Peyer's patch (tissue), 4 donors: ENCODE data around the gene FABP7. TPM values are rescaled to one million over a fixed set of nuclear protein-coding genes. Genes with fewer than 3 reads are reported as not detected.
"Not testable (repeated sequence)": the region's sequence is repeated elsewhere in the genome, so short reads cannot be mapped to it uniquely, and the experiment has no call there.

ENCODE experiments used
- DNase-seq, 3 donors: peaks; one replicate each; pipeline ENCODE4 v3.0.0-alpha.2; 2017 to 2019
- H3K27ac ChIP-seq, 4 donors: fragments of 200-600 bp; sonication (generic); one replicate each; pipeline ENCODE4 v1.5.1; 2016 to 2019
- H3K27me3 ChIP-seq, 2 donors: fragments of 200-600 bp; sonication (generic); one replicate each; pipeline ENCODE4 v1.5.1; 2019
- H3K36me3 ChIP-seq, 3 donors: fragments of 200-600 bp; sonication (generic); one replicate each; pipeline ENCODE4 v1.5.1; 2016 to 2019
- H3K4me1 ChIP-seq, 4 donors: fragments of 200-600 bp; sonication (generic); one replicate each; pipeline ENCODE4 v1.5.1; 2016 to 2019
- H3K4me3 ChIP-seq, 4 donors: fragments of 200-600 bp; sonication (generic); 1 replicate in 3 of 4; 2 replicates in 1 of 4; pipeline ENCODE4 v1.5.1; 2016 to 2019; ENCODE audit warnings: mild to moderate bottlenecking in 1 of 4
- H3K9me3 ChIP-seq, 4 donors: fragments of 200-600 bp; sonication (generic); one replicate each; pipeline ENCODE4 v1.5.1; 2016 to 2019; ENCODE audit warnings: mild to moderate bottlenecking in 1 of 4
- POLR2A ChIP-seq, 2 donors: fragments of 450-650 bp; IDR thresholded peaks; one replicate each; pipeline ENCODE4 v1.5.1; 2017; ENCODE audit warnings: antibody characterized with exemption in 2 of 2, mild to moderate bottlenecking in 2 of 2, moderate library complexity in 2 of 2
- total RNA-seq, 4 donors: library from RNA; depleted of rRNA; stranded (reverse); fragments of >200 nt; gene quantifications; one replicate each; pipeline ENCODE4 v1.1.0, GENCODE V29; 2016
- TF ChIP-seq, protein P1 (sequence below), 6 experiments: fragments of 450-650 bp in 4 of 6; fragments of 200-600 bp in 2 of 6; sonication (generic) in 1 of 6; IDR thresholded peaks; one replicate each; pipeline ENCODE4 v1.5.1; 2017 to 2019; ENCODE audit warnings: antibody characterized with exemption in 6 of 6, mild to moderate bottlenecking in 3 of 6, moderate library complexity in 1 of 6

Gene FABP7
- total RNA-seq, 4 donors from 2014 or later: not detected

DNA sequence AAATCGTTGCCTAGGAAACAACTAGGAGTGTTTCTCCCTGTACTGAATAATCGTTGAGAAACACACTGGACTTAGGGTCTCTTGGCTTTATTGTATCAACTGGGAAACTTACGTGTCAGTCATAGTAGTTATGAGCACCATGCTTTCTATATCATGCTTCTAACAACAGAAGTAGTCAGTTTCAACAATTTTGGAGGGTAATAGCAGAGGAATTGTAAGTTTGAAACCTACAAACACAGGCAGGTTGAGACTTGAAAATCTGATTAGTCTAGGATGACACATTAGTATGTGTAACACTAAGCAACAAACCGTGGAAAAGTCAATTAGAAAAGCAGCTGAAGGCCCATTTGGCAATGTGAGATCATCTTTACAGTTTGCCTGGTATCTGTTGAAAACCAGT lies 43.9 kb upstream of the FABP7 start:
- H3K4me3 ChIP-seq: no peak overlapping the region
- no peaks in the 10 kb centered on the region for H3K4me1 ChIP-seq
- no peaks in the 10 kb centered on the region for H3K27me3 ChIP-seq
- TF ChIP-seq POLR2A (IDR thresholded peaks at IDR 0.05): no peak
- TF ChIP-seq, protein P1, sequence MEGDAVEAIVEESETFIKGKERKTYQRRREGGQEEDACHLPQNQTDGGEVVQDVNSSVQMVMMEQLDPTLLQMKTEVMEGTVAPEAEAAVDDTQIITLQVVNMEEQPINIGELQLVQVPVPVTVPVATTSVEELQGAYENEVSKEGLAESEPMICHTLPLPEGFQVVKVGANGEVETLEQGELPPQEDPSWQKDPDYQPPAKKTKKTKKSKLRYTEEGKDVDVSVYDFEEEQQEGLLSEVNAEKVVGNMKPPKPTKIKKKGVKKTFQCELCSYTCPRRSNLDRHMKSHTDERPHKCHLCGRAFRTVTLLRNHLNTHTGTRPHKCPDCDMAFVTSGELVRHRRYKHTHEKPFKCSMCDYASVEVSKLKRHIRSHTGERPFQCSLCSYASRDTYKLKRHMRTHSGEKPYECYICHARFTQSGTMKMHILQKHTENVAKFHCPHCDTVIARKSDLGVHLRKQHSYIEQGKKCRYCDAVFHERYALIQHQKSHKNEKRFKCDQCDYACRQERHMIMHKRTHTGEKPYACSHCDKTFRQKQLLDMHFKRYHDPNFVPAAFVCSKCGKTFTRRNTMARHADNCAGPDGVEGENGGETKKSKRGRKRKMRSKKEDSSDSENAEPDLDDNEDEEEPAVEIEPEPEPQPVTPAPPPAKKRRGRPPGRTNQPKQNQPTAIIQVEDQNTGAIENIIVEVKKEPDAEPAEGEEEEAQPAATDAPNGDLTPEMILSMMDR (IDR thresholded peaks at IDR 0.05): no peak
- no peak for DNase-seq
- H3K36me3 ChIP-seq: no peaks in the 10 kb centered on the region
- H3K27ac ChIP-seq: no peak overlapping the region
- no peaks in the 10 kb centered on the region for H3K9me3 ChIP-seq

DNA sequence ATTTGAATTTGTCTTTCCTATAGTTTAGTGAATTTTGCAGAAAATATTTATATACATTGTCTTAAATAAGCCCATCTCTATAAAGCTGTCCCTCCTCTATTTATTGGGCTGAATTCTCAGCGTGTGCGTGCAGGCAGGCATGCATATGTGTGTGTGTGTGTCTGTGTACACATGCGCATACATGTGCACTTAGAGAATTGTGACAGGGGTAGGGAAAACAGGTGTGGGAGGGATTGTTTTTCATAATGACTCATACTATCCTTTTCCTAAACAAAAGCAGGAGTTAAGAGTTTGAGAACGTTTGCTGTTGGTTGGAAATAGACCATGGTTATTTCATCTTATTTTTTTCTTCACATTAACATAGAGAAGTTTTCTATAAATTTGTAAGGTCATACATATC lies 43.4 kb upstream of the FABP7 start:
- H3K27me3 ChIP-seq: no peaks in the 10 kb centered on the region
- no peak overlapping the region for H3K4me3 ChIP-seq
- H3K27ac ChIP-seq: no peak overlapping the region
- TF ChIP-seq, protein P1 (IDR thresholded peaks at IDR 0.05): no peak
- no peak for TF ChIP-seq POLR2A (IDR thresholded peaks at IDR 0.05)
- H3K4me1 ChIP-seq: no peaks in the 10 kb centered on the region
- DNase-seq: no peak
- no peaks in the 10 kb centered on the region for H3K36me3 ChIP-seq
- no peaks in the 10 kb centered on the region for H3K9me3 ChIP-seq

DNA sequence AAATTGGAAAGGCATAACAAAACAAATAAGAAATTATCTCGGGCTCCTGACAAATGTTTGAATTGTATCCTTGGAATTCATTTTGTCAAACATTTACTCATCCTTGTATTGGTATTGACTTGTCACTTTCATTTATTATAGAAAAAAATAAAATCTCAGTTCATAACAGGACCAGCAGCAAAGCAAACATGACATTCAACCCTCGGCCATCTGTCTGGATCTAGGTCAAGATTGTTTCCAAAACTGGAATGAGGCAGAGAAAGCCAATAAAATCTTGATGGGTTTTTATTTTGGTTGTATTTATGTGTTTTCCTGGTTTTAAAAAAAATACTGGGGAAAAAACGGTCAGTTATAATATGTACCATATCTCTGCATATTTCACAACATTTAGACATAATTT lies 42.9 kb upstream of the FABP7 start:
- H3K27me3 ChIP-seq: no peaks in the 10 kb centered on the region
- TF ChIP-seq POLR2A (IDR thresholded peaks at IDR 0.05): no peak
- TF ChIP-seq, protein P1 (IDR thresholded peaks at IDR 0.05): no peak

DNA sequence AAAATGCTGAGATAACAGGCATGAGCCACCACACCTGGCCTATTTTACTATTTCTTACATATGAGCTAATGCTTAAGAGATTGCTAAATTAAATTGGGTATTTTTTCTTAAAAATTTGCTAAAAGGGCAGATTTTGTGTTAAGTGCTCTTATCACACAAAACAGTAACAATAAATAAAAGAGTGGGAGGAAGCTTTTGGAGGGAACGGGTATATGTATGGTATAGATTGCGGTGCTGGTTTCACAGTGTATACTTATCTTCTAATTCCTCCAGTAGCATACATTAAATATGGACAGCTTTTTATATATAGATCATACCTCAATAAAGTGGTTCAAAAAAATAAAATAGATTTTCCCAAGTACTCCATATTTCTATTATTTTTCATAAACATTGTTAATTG lies 39.4 kb upstream of the FABP7 start:
- Histone ChIP-seq H3K27ac (no peak overlapping the region), H3K4me3 (no peak overlapping the region), H3K36me3 (no peaks in the 10 kb centered on the region), H3K27me3 (no peaks in the 10 kb centered on the region), H3K4me1 (no peaks in the 10 kb centered on the region), H3K9me3 (no peaks in the 10 kb centered on the region)
- TF ChIP-seq POLR2A (IDR thresholded peaks at IDR 0.05): no peak
- TF ChIP-seq, protein P1 (IDR thresholded peaks at IDR 0.05): no peak
- DNase-seq: no peak

More for the DNA sequence above, 42.9 kb upstream of the FABP7 start:
- no peak for DNase-seq
- H3K36me3 ChIP-seq: no peaks in the 10 kb centered on the region
- H3K4me1 ChIP-seq: no peaks in the 10 kb centered on the region
- no peak overlapping the region for H3K27ac ChIP-seq
- H3K9me3 ChIP-seq: no peaks in the 10 kb centered on the region
- no peak overlapping the region for H3K4me3 ChIP-seq

DNA sequence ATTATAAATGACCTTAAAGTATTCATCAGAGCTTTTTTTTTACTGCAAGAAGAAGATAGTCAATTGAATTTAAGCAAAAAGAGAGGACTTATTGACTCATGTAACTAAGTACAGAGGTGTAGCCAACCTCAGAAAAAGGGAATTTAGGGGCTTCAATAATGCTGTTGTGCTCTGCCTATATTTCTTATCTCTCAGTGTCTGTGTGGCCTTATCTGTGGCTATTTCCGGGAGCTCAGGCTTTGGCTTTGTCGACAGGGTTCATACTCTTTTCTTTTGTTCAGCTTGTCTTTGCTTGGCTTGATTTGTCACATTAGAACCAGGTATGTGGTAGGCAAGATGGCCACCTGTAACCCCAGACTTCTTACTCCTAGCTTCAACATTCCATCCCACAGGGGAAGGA lies 38.6 kb upstream of the FABP7 start:
- H3K9me3 ChIP-seq: no peaks in the 10 kb centered on the region
- no peak overlapping the region for H3K27ac ChIP-seq
- no peak overlapping the region for H3K4me3 ChIP-seq
- TF ChIP-seq, protein P1 (IDR thresholded peaks at IDR 0.05): no peak
- no peak for TF ChIP-seq POLR2A (IDR thresholded peaks at IDR 0.05)
- no peaks in the 10 kb centered on the region for H3K36me3 ChIP-seq
- H3K27me3 ChIP-seq: no peaks in the 10 kb centered on the region
- no peak for DNase-seq
- H3K4me1 ChIP-seq: no peaks in the 10 kb centered on the region

DNA sequence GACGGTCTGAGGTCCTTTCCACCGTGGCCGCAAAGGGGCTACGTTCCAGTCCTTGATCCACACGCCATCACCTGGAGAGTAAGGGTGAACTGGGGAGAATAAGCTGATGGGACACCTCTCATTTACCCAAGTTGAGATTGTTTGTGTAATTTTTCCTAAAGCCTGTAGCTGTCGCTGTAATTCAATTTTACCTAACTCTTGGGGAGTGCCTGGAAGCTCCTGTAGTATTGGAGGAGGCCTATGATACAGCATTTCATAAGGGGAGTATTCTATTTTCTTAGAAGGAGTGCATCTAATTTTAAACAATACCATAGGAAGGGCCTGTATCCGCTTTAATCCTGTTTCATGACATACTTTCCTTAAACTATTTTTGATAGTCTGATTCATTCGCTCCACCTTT lies 35.3 kb upstream of the FABP7 start:
- TF ChIP-seq, protein P1 (IDR thresholded peaks at IDR 0.05): peak in 2 of 6 experiments; percentile 18 to 31
- H3K4me3 ChIP-seq, H3K36me3 ChIP-seq, H3K4me1 ChIP-seq, H3K9me3 ChIP-seq, H3K27me3 ChIP-seq, H3K27ac ChIP-seq, DNase-seq: not testable (repeated sequence)

DNA sequence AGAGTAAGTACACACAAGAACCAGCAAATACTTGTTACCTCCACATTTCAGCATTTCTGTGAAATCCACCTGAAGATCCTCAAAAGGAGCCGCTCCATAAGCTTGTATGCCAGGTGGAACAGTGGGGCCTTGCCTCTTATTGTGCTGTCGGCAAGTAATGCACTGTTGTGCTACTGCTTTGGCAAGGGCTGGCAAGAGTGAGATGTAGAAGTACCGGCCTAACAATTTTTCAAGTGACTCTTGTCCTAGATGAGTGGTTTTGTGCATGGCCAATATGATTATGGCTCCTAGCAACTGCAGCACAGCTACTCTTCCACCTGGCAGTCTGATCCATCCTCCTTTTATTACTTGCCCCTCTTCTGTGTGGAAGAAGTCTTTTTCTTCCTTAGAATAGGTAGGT lies 34.7 kb upstream of the FABP7 start:
- not testable (repeated sequence) for DNase-seq

More for the DNA sequence above, 34.7 kb upstream of the FABP7 start:
- H3K27me3 ChIP-seq, H3K36me3 ChIP-seq, H3K4me3 ChIP-seq, H3K4me1 ChIP-seq, H3K9me3 ChIP-seq, H3K27ac ChIP-seq: not testable (repeated sequence)
